ENCODE data around the gene PHF21A. TPM values are rescaled to one million over a fixed set of nuclear protein-coding genes. Genes with fewer than 3 reads are reported as not detected.
"Not testable (repeated sequence)": the region's sequence is repeated elsewhere in the genome, so short reads cannot be mapped to it uniquely, and the experiment has no call there.

Gene PHF21A
- total RNA-seq, 1 experiment from 2014 or later, result 29.4 TPM

DNA sequence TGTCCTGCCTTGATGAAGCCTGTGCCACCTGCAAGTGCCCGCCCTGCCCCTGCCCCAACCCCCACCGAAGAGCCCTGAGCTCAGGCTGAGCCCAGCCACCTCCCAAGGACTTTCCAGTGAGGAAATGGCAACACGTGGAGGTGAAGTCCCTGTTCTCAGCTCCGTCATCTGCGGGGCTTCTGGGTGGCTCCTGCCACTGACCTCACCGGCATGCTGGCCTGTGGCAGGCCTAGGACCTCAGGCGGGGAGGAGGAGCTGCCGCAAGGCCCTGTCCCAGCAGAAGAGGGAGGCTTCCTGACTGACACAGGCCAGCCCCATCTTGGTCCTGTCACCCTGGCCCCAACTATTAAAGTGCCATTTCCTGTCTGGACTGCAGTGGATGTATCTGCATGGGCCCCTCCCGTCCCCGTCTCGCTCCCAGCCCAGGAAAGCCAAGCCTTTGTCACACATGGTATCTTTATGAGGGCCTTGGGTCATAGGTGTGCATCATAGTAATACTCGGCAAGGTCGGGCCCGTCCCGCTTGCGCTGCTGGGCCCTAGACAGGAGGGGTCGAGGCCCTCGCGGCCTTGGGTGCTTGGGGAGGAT is 215.1 kb downstream of the PHF21A start:
- Mint-ChIP-seq H3K4me1 (no peaks in the 10 kb centered on the region; the same call in 1 of the 2 replicates), H3K27ac (no peak overlapping the region; the same call in 1 of the 2 replicates), H3K36me3 (0 out of 2 replicates have a peak, but pooled peaks cover 3% of the 10 kb centered on the region), H3K9me3 (no peaks in the 10 kb centered on the region), H3K27me3 (ENCODE audit: low read depth) (no peaks in the 10 kb centered on the region), H3K4me3 (no peak overlapping the region)
- TF ChIP-seq USF2 (CRISPR knock-in tag; IDR thresholded peaks at IDR 0.05) (no peak), HMGA2 (CRISPR knock-in tag; IDR thresholded peaks at IDR 0.05) (no peak), FOXP1 (CRISPR knock-in tag; IDR thresholded peaks at IDR 0.05; ENCODE audit: borderline replicate concordance) (no peak), TEAD1 (CRISPR knock-in tag; IDR thresholded peaks at IDR 0.05) (no peak), OVOL2 (CRISPR knock-in tag; IDR thresholded peaks at IDR 0.05; ENCODE audit: borderline replicate concordance) (no peak), TEAD4 (CRISPR knock-in tag; IDR thresholded peaks at IDR 0.05) (no peak), ZNF263 (CRISPR knock-in tag; IDR thresholded peaks at IDR 0.05; ENCODE audit: low read depth) (no peak), ETV6 (CRISPR knock-in tag; IDR thresholded peaks at IDR 0.05) (no peak), ZNF532 (CRISPR knock-in tag; IDR thresholded peaks at IDR 0.05; ENCODE audit: borderline replicate concordance) (no peak), TCF7 (CRISPR knock-in tag; IDR thresholded peaks at IDR 0.05; ENCODE audit: low read depth) (no peak), STAT6 (CRISPR knock-in tag; conservative IDR thresholded peaks at IDR 0.05; ENCODE audit: low read depth) (no peak), EMX1 (CRISPR knock-in tag; IDR thresholded peaks at IDR 0.05) (no peak), ZBTB21 (CRISPR knock-in tag; IDR thresholded peaks at IDR 0.05; ENCODE audit: borderline replicate concordance) (no peak), NFE2L1 (CRISPR knock-in tag; IDR thresholded peaks at IDR 0.05) (no peak), SOX15 (CRISPR knock-in tag; IDR thresholded peaks at IDR 0.05) (no peak), MYBL2 (CRISPR knock-in tag; IDR thresholded peaks at IDR 0.05) (no peak), ZNF671 (CRISPR knock-in tag; IDR thresholded peaks at IDR 0.05) (no peak), CTCF (IDR thresholded peaks at IDR 0.05) (no peak)
- TF ChIP-seq, protein P1, sequence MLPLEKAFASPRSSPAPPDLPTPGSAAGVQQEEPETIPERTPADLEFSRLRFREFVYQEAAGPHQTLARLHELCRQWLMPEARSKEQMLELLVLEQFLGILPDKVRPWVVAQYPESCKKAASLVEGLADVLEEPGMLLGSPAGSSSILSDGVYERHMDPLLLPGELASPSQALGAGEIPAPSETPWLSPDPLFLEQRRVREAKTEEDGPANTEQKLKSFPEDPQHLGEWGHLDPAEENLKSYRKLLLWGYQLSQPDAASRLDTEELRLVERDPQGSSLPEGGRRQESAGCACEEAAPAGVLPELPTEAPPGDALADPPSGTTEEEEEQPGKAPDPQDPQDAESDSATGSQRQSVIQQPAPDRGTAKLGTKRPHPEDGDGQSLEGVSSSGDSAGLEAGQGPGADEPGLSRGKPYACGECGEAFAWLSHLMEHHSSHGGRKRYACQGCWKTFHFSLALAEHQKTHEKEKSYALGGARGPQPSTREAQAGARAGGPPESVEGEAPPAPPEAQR (CRISPR knock-in tag; IDR thresholded peaks at IDR 0.05), result no peak
- ChIA-PET POLR2A (interaction anchor here (0.7 to 1.3 kb wide), 3 partner anchors 10 to 12 kb away, joined by 3 to 4 read pairs (median 4); partner anchors contain the start of gene PEX16), CTCF (no interaction called here)
- ATAC-seq, result no peak
- DNase-seq (ENCODE audit: low spot score), result no peak

DNA sequence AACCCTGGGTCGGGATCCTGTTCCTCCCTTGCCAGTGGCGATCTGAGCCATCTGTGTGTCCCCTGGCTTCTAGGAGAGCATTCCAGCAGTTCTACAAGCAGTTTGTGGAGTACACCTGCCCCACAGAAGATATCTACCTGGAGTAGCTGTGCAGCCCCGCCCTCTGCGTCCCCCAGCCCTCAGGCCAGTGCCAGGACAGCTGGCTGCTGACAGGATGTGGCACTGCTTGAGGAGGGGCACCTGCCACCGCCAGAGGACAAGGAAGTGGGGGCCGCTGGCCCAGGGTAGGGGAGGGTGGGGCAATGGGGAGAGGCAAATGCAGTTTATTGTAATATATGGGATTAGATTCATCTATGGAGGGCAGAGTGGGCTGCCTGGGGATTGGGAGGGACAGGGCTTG is 215.7 kb downstream of the PHF21A start:
- DNase-seq (ENCODE audit: low spot score); H3K4me3 Mint-ChIP-seq; H3K27me3 Mint-ChIP-seq (ENCODE audit: low read depth); CTCF ChIA-PET; H3K9me3 Mint-ChIP-seq; ATAC-seq; H3K36me3 Mint-ChIP-seq; H3K4me1 Mint-ChIP-seq; H3K27ac Mint-ChIP-seq: not testable (repeated sequence)
- POLR2A ChIA-PET, result interaction anchor here (1.2 to 1.3 kb wide), 2 partner anchors 9 to 12 kb away, joined by 4 read pairs; partner anchors contain the start of gene PEX16

Data from WTC11 (cell line).